Upper lobe of left lung (tissue), 4 donors: ENCODE measurements around the gene INPP5D.

Experiments used
- CTCF ChIP-seq, 6 experiments: fragments of 450-650 bp in 4 of 6; fragments of 200-600 bp in 2 of 6; sonication (generic) in 2 of 6; IDR thresholded peaks; one replicate each; pipeline ENCODE4 v1.5.1; 2016 to 2019; ENCODE audit warnings: antibody characterized with exemption in 6 of 6
- EP300 ChIP-seq, 4 donors: sonication (generic); formaldehyde crosslinking; IDR thresholded peaks; one replicate each; pipeline ENCODE4 v1.5.1; 2017; ENCODE audit warnings: antibody characterized with exemption in 4 of 4, control low read depth in 2 of 4
- POLR2A ChIP-seq, 4 donors: fragments of 450-650 bp; IDR thresholded peaks; one replicate each; pipeline ENCODE4 v1.5.1; 2016 to 2017; ENCODE audit warnings: antibody characterized with exemption in 4 of 4, mild to moderate bottlenecking in 2 of 4

- TF ChIP-seq CTCF (IDR thresholded peaks at IDR 0.05): no peak
- TF ChIP-seq EP300 (IDR thresholded peaks at IDR 0.05): no peak
- no peak for TF ChIP-seq POLR2A (IDR thresholded peaks at IDR 0.05)
Observed at GRCh38 chr2:233114421-233114861, 54.3 kb downstream of the INPP5D start.
